NB4 (cell line): ENCODE results near the gene TCF19.

Source experiments
- POLR2A ChIP-seq: IDR thresholded peaks from 2 replicates; pipeline ENCODE4 v1.6.1; 2011; ENCODE audit warnings: mild to moderate bottlenecking; ENCODE audit not compliant: insufficient read length; ENCODE audit errors: extremely low read depth
- TF ChIP-seq, protein P1 (sequence below): IDR thresholded peaks from one replicate; pipeline ENCODE4 v1.5.1; 2012; ENCODE audit warnings: low read depth, low read length
- TF ChIP-seq, protein P2 (sequence below): IDR thresholded peaks from 2 replicates; pipeline ENCODE4 v1.6.1; 2011; ENCODE audit warnings: low read depth, low read length

DNA sequence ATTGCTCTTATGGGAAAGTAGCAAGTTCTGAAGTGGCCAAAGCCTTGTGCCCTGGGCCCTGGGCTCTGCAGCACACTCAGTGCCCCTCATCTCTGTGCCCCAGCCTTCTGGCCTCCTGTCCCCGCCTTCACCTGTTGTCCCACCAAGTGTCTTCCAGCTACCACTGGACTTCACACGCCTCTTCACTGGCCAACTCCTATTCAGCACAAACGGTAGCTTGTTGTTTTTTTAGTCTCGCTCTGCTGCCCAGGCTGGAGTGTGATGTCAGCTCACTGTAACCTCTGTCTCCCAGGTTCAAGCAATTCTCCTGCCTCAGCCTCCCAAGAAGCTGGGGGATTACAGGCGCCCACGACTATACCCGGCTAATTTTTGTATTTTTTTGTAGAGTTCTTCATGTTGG, 5.6 kb upstream of the TCF19 start:
- TF ChIP-seq, protein P1, sequence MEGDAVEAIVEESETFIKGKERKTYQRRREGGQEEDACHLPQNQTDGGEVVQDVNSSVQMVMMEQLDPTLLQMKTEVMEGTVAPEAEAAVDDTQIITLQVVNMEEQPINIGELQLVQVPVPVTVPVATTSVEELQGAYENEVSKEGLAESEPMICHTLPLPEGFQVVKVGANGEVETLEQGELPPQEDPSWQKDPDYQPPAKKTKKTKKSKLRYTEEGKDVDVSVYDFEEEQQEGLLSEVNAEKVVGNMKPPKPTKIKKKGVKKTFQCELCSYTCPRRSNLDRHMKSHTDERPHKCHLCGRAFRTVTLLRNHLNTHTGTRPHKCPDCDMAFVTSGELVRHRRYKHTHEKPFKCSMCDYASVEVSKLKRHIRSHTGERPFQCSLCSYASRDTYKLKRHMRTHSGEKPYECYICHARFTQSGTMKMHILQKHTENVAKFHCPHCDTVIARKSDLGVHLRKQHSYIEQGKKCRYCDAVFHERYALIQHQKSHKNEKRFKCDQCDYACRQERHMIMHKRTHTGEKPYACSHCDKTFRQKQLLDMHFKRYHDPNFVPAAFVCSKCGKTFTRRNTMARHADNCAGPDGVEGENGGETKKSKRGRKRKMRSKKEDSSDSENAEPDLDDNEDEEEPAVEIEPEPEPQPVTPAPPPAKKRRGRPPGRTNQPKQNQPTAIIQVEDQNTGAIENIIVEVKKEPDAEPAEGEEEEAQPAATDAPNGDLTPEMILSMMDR = no peak
- no peak for TF ChIP-seq POLR2A
- TF ChIP-seq, protein P2, sequence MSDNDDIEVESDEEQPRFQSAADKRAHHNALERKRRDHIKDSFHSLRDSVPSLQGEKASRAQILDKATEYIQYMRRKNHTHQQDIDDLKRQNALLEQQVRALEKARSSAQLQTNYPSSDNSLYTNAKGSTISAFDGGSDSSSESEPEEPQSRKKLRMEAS = no peak
